ENCODE data around the gene FUBP1. TPM values are rescaled to one million over a fixed set of nuclear protein-coding genes. Genes with fewer than 3 reads are reported as not detected.

Gene FUBP1
- total RNA-seq, 1 donor from 2014 or later: 128 TPM

DNA sequence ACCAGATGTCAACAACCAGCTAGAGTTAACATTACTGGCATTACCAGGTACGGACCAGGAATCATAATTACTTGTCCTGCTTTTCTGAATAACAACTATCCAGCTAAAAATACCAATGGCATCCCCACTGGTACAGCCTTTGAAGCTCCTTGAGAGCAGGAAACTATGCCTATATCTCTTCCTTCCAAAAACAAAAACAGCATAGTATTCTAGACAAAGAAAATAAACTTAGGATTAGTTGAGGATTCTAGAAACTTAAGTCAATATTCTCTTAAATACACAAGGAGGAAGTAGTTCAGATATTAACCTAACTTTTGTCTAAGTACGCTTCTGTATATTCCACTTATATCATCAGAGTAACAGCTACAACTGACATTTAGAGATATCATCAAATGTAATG lies 3.0 kb downstream of the FUBP1 start:
- Histone ChIP-seq H3K4me2 (ENCODE audit: low read length) (peak overlapping the region; percentile 91), H3K4me1 (ENCODE audit: insufficient read depth, low read length) (peaks cover 7% of the 10 kb centered on the region), H3K27me3 (ENCODE audit: insufficient read depth, low read length) (no peaks in the 10 kb centered on the region), H3K79me2 (ENCODE audit: insufficient read depth, low read length) (peaks cover 97% of the 10 kb centered on the region), H2AFZ (ENCODE audit: low read depth, low read length) (no peak overlapping the region), H3K36me3 (ENCODE audit: insufficient read depth, low read length) (peaks cover 4% of the 10 kb centered on the region), H3K9me3 (ENCODE audit: insufficient read depth, low read depth, low read length) (no peaks in the 10 kb centered on the region), H3K9ac (ENCODE audit: low read length) (peak overlapping the region; percentile 70), H4K20me1 (ENCODE audit: insufficient read depth, low read length) (peaks cover 68% of the 10 kb centered on the region), H3K27ac (ENCODE audit: low read depth, low read length) (peak overlapping the region; percentile 50), H3K4me3 (ENCODE audit: insufficient read depth, low read depth, low read length) (peak overlapping the region; percentile 98)
- H3K4me1 Mint-ChIP-seq (ENCODE audit: low read depth, unreplicated experiment): peaks cover 20% of the 10 kb centered on the region
- FAIRE-seq: no peak
- no peaks in the 10 kb centered on the region for H3K9me3 Mint-ChIP-seq (ENCODE audit: unreplicated experiment)
- H3K36me3 Mint-ChIP-seq (ENCODE audit: low read depth, unreplicated experiment): peaks cover 4% of the 10 kb centered on the region
- H3K27ac Mint-ChIP-seq (ENCODE audit: unreplicated experiment): no peak overlapping the region
- H3K4me3 Mint-ChIP-seq (ENCODE audit: unreplicated experiment): no peak overlapping the region
- H3K27me3 Mint-ChIP-seq (ENCODE audit: low read depth, unreplicated experiment): no peaks in the 10 kb centered on the region
- no peak for DNase-seq (ENCODE audit: low read depth)
- TF ChIP-seq EZH2 (IDR thresholded peaks at IDR 0.05; ENCODE audit: insufficient read depth, low read length): no peak
- TF ChIP-seq, protein P1, sequence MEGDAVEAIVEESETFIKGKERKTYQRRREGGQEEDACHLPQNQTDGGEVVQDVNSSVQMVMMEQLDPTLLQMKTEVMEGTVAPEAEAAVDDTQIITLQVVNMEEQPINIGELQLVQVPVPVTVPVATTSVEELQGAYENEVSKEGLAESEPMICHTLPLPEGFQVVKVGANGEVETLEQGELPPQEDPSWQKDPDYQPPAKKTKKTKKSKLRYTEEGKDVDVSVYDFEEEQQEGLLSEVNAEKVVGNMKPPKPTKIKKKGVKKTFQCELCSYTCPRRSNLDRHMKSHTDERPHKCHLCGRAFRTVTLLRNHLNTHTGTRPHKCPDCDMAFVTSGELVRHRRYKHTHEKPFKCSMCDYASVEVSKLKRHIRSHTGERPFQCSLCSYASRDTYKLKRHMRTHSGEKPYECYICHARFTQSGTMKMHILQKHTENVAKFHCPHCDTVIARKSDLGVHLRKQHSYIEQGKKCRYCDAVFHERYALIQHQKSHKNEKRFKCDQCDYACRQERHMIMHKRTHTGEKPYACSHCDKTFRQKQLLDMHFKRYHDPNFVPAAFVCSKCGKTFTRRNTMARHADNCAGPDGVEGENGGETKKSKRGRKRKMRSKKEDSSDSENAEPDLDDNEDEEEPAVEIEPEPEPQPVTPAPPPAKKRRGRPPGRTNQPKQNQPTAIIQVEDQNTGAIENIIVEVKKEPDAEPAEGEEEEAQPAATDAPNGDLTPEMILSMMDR (IDR thresholded peaks at IDR 0.05; ENCODE audit: insufficient read depth, low read depth, low read length): no peak

DNA sequence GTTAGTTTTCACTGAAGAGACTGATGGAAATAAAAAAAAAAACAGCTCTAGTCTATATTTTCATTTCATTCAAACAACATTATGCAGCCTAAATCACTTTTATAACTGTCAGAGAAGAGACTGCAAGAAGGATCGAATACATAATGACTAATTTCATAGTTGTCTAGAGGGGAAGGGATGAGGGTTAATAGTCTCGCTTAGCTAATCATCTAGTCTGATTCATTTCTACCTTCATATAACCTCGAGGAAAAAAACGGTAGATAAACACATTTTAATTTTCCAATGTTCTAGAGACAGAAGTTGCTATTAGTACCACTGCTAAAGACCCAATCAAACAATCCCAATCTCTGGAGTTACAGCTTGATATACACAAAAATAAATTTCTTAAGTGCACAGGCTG lies 3.5 kb downstream of the FUBP1 start:
- H3K4me2 ChIP-seq (ENCODE audit: low read length): peak overlapping the region; percentile 91
- FAIRE-seq (peak; percentile 73), DNase-seq (ENCODE audit: low read depth) (peak; percentile 58)
- Mint-ChIP-seq H3K9me3 (ENCODE audit: unreplicated experiment) (no peaks in the 10 kb centered on the region), H3K27me3 (ENCODE audit: low read depth, unreplicated experiment) (no peaks in the 10 kb centered on the region), H3K27ac (ENCODE audit: unreplicated experiment) (peak overlapping the region; percentile 69), H3K4me1 (ENCODE audit: low read depth, unreplicated experiment) (peaks cover 18% of the 10 kb centered on the region), H3K4me3 (ENCODE audit: unreplicated experiment) (no peak overlapping the region), H3K36me3 (ENCODE audit: low read depth, unreplicated experiment) (peaks cover 4% of the 10 kb centered on the region)
- H3K79me2 ChIP-seq (ENCODE audit: insufficient read depth, low read length): peaks cover 97% of the 10 kb centered on the region
- peaks cover 73% of the 10 kb centered on the region for H4K20me1 ChIP-seq (ENCODE audit: insufficient read depth, low read length)
- H3K4me3 ChIP-seq (ENCODE audit: insufficient read depth, low read depth, low read length): peak overlapping the region; percentile 98
- H3K27ac ChIP-seq (ENCODE audit: low read depth, low read length): peak overlapping the region; percentile 50
- H3K4me1 ChIP-seq (ENCODE audit: insufficient read depth, low read length): peaks cover 7% of the 10 kb centered on the region
- TF ChIP-seq, protein P1 (IDR thresholded peaks at IDR 0.05; ENCODE audit: insufficient read depth, low read depth, low read length): no peak
- no peak for TF ChIP-seq EZH2 (IDR thresholded peaks at IDR 0.05; ENCODE audit: insufficient read depth, low read length)
- peaks cover 4% of the 10 kb centered on the region for H3K36me3 ChIP-seq (ENCODE audit: insufficient read depth, low read length)
- H3K27me3 ChIP-seq (ENCODE audit: insufficient read depth, low read length): no peaks in the 10 kb centered on the region
- H2AFZ ChIP-seq (ENCODE audit: low read depth, low read length): no peak overlapping the region
- H3K9ac ChIP-seq (ENCODE audit: low read length): peak overlapping the region; percentile 70
- H3K9me3 ChIP-seq (ENCODE audit: insufficient read depth, low read depth, low read length): no peaks in the 10 kb centered on the region

DNA sequence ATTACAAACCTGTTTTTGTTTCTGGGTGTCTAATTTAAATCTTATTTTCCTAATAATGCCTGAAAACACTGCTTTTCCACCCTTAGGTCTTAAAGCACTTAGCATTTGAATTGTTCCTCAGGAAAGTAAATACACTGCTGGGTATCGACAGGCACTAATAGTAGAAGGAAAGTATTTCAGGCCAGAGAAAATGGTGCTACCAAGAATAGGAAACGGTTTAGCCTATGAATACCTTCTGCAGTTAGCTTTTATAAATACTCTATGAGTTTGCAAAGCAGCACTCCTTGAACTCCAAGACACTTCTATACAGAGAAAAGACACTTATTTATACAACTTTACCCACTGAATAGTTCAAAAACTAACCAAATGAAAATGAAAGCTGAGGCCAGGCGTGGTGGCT lies 6.8 kb downstream of the FUBP1 start:
- peaks cover 11% of the 10 kb centered on the region for H3K36me3 Mint-ChIP-seq (ENCODE audit: low read depth, unreplicated experiment)
- Histone ChIP-seq H3K4me2 (ENCODE audit: low read length) (no peak overlapping the region), H3K27ac (ENCODE audit: low read depth, low read length) (no peak overlapping the region), H4K20me1 (ENCODE audit: insufficient read depth, low read length) (peaks cover 93% of the 10 kb centered on the region), H3K4me3 (ENCODE audit: insufficient read depth, low read depth, low read length) (no peak overlapping the region), H3K9ac (ENCODE audit: low read length) (no peak overlapping the region), H2AFZ (ENCODE audit: low read depth, low read length) (no peak overlapping the region), H3K4me1 (ENCODE audit: insufficient read depth, low read length) (peaks cover 7% of the 10 kb centered on the region), H3K9me3 (ENCODE audit: insufficient read depth, low read depth, low read length) (no peaks in the 10 kb centered on the region), H3K27me3 (ENCODE audit: insufficient read depth, low read length) (no peaks in the 10 kb centered on the region), H3K79me2 (ENCODE audit: insufficient read depth, low read length) (peaks cover 100% of the 10 kb centered on the region), H3K36me3 (ENCODE audit: insufficient read depth, low read length) (peaks cover 29% of the 10 kb centered on the region)
- H3K4me3 Mint-ChIP-seq (ENCODE audit: unreplicated experiment): no peak overlapping the region
- H3K9me3 Mint-ChIP-seq (ENCODE audit: unreplicated experiment): no peaks in the 10 kb centered on the region
- no peak for TF ChIP-seq EZH2 (IDR thresholded peaks at IDR 0.05; ENCODE audit: insufficient read depth, low read length)
- TF ChIP-seq, protein P1 (IDR thresholded peaks at IDR 0.05; ENCODE audit: insufficient read depth, low read depth, low read length): no peak
- H3K4me1 Mint-ChIP-seq (ENCODE audit: low read depth, unreplicated experiment): peaks cover 25% of the 10 kb centered on the region
- no peak for DNase-seq (ENCODE audit: low read depth)
- H3K27ac Mint-ChIP-seq (ENCODE audit: unreplicated experiment): no peak overlapping the region
- H3K27me3 Mint-ChIP-seq (ENCODE audit: low read depth, unreplicated experiment): no peaks in the 10 kb centered on the region
- FAIRE-seq: no peak
